ENCODE results near the gene AGAP1. TPM values are rescaled to one million over a fixed set of nuclear protein-coding genes. Genes with fewer than 3 reads are reported as not detected.

The AGAP1 gene
- total RNA-seq, 6 experiments from 2014 or later, result 14.1 to 16.0 (median 15.1) TPM

- no peak for TF ChIP-seq CTCF (IDR thresholded peaks at IDR 0.05)
- Mint-ChIP-seq H3K4me1 (ENCODE audit: low read depth) (no peaks in the 10 kb centered on the region), H3K27me3 (ENCODE audit: insufficient read depth) (peaks cover 2% of the 10 kb centered on the region; the same call in 1 of the 2 replicates)
Measured at GRCh38 chr2:236044191-236044590, 550.3 kb downstream of the AGAP1 start.

GRCh38 chr2:236045251-236046235 is 551.7 kb downstream of the AGAP1 start:
- Mint-ChIP-seq H3K4me1 (ENCODE audit: low read depth) (no peaks in the 10 kb centered on the region), H3K27ac (no peak overlapping the region), H3K36me3 (ENCODE audit: low read depth) (peaks cover 6% of the 10 kb centered on the region), H3K9me3 (no peaks in the 10 kb centered on the region), H3K27me3 (ENCODE audit: insufficient read depth) (peaks cover 2% of the 10 kb centered on the region; the same call in 1 of the 2 replicates), H3K4me3 (no peak overlapping the region)
- TF ChIP-seq CTCF (IDR thresholded peaks at IDR 0.05), result no peak
- no peak for DNase-seq

More at GRCh38 chr2:236044191-236044590, 550.3 kb downstream of the AGAP1 start:
- H3K9me3 Mint-ChIP-seq, result no peaks in the 10 kb centered on the region
- H3K4me3 Mint-ChIP-seq, result no peak overlapping the region
- peaks cover 6% of the 10 kb centered on the region for H3K36me3 Mint-ChIP-seq (ENCODE audit: low read depth)
- H3K27ac Mint-ChIP-seq, result no peak overlapping the region
- DNase-seq, result no peak

GRCh38 chr2:236046715-236047114 is 552.9 kb downstream of the AGAP1 start:
- no peak for TF ChIP-seq CTCF (IDR thresholded peaks at IDR 0.05)
- no peak for DNase-seq
- peaks cover 2% of the 10 kb centered on the region; the same call in 1 of the 2 replicates for H3K27me3 Mint-ChIP-seq (ENCODE audit: insufficient read depth)
- H3K9me3 Mint-ChIP-seq, result no peaks in the 10 kb centered on the region
- H3K4me3 Mint-ChIP-seq, result no peak overlapping the region
- H3K36me3 Mint-ChIP-seq (ENCODE audit: low read depth), result peaks cover 6% of the 10 kb centered on the region
- H3K4me1 Mint-ChIP-seq (ENCODE audit: low read depth), result no peaks in the 10 kb centered on the region
- no peak overlapping the region for H3K27ac Mint-ChIP-seq

GRCh38 chr2:236047176-236047575 is 553.3 kb downstream of the AGAP1 start:
- peaks cover 6% of the 10 kb centered on the region for H3K36me3 Mint-ChIP-seq (ENCODE audit: low read depth)
- DNase-seq, result no peak
- TF ChIP-seq CTCF (IDR thresholded peaks at IDR 0.05), result no peak
- peaks cover 2% of the 10 kb centered on the region; the same call in 1 of the 2 replicates for H3K27me3 Mint-ChIP-seq (ENCODE audit: insufficient read depth)
- no peaks in the 10 kb centered on the region for H3K9me3 Mint-ChIP-seq
- no peaks in the 10 kb centered on the region for H3K4me1 Mint-ChIP-seq (ENCODE audit: low read depth)
- H3K27ac Mint-ChIP-seq, result no peak overlapping the region
- H3K4me3 Mint-ChIP-seq, result no peak overlapping the region

- no peak overlapping the region for H3K27ac Mint-ChIP-seq
- H3K4me1 Mint-ChIP-seq (ENCODE audit: low read depth), result no peaks in the 10 kb centered on the region
- peaks cover 2% of the 10 kb centered on the region; the same call in 1 of the 2 replicates for H3K27me3 Mint-ChIP-seq (ENCODE audit: insufficient read depth)
- no peak overlapping the region for H3K4me3 Mint-ChIP-seq
- DNase-seq, result no peak
- H3K36me3 Mint-ChIP-seq (ENCODE audit: low read depth), result peaks cover 6% of the 10 kb centered on the region
- TF ChIP-seq CTCF (IDR thresholded peaks at IDR 0.05), result no peak
- H3K9me3 Mint-ChIP-seq, result no peaks in the 10 kb centered on the region
Measured at GRCh38 chr2:236047886-236048540, 554.2 kb downstream of the AGAP1 start.

Data from HFFc6 (cell line).